Measurements from ENCODE around the gene SLC10A7. TPM values are rescaled to one million over a fixed set of nuclear protein-coding genes. Genes with fewer than 3 reads are reported as not detected.

Gene SLC10A7
- total RNA-seq, 1 experiment from 2014 or later: 37.1 TPM

GRCh38 chr4:146371812-146372211, 149.9 kb downstream of the SLC10A7 start:
- Histone ChIP-seq H3K36me3 (ENCODE audit: insufficient read depth, low read length, poor library complexity, severe bottlenecking) (no peaks in the 10 kb centered on the region), H3K27ac (ENCODE audit: low read depth, low read length, poor library complexity, severe bottlenecking) (no peak overlapping the region), H3K4me1 (ENCODE audit: insufficient read depth, low read length, poor library complexity, severe bottlenecking) (peaks cover 58% of the 10 kb centered on the region), H3K27me3 (replicated peaks; ENCODE audit: insufficient read depth, low read depth, low read length, poor library complexity) (no peaks in the 10 kb centered on the region), H3K9me3 (ENCODE audit: low read depth, low read length, poor library complexity, severe bottlenecking) (no peaks in the 10 kb centered on the region), H3K4me3 (ENCODE audit: low read depth, low read length, poor library complexity, severe bottlenecking) (no peak overlapping the region)
- BruUV-seq (replicated peaks): no TSS peak
- POLR2A ChIA-PET (ENCODE audit: low non-redundant PET): no interaction called here
- no peak for TF ChIP-seq EZH2 (IDR thresholded peaks at IDR 0.05; ENCODE audit: borderline replicate concordance, low read depth, low read length, poor library complexity, severe bottlenecking)
- TF ChIP-seq CTCF (conservative IDR thresholded peaks at IDR 0.05; ENCODE audit: low read depth, low read length): no peak
- intact Hi-C loops (cut with micrococcal nuclease; ENCODE audit: unreplicated experiment): no loop called here
- CTCF ChIA-PET: no interaction called here
- DNase-seq (ENCODE audit: low spot score): peak; percentile 71

- intact Hi-C loops (cut with micrococcal nuclease; ENCODE audit: unreplicated experiment): no loop called here
- peaks cover 2% of the 10 kb centered on the region for H3K9me3 ChIP-seq (ENCODE audit: low read depth, low read length, poor library complexity, severe bottlenecking)
- POLR2A ChIA-PET (ENCODE audit: low non-redundant PET): no interaction called here
- CTCF ChIA-PET: no interaction called here
- TF ChIP-seq EZH2 (IDR thresholded peaks at IDR 0.05; ENCODE audit: borderline replicate concordance, low read depth, low read length, poor library complexity, severe bottlenecking) (no peak), CTCF (conservative IDR thresholded peaks at IDR 0.05; ENCODE audit: low read depth, low read length) (no peak)
- H3K36me3 ChIP-seq (ENCODE audit: insufficient read depth, low read length, poor library complexity, severe bottlenecking): no peaks in the 10 kb centered on the region
- BruUV-seq (replicated peaks): no TSS peak
- H3K27ac ChIP-seq (ENCODE audit: low read depth, low read length, poor library complexity, severe bottlenecking): no peak overlapping the region
- H3K4me3 ChIP-seq (ENCODE audit: low read depth, low read length, poor library complexity, severe bottlenecking): no peak overlapping the region
- no peaks in the 10 kb centered on the region for H3K27me3 ChIP-seq (replicated peaks; ENCODE audit: insufficient read depth, low read depth, low read length, poor library complexity)
- peak; percentile 17 for DNase-seq (ENCODE audit: low spot score)
- peaks cover 60% of the 10 kb centered on the region for H3K4me1 ChIP-seq (ENCODE audit: insufficient read depth, low read length, poor library complexity, severe bottlenecking)
Observed at GRCh38 chr4:146370841-146371240, 150.9 kb downstream of the SLC10A7 start.

GRCh38 chr4:146369446-146369845, 152.3 kb downstream of the SLC10A7 start:
- no TSS peak for BruUV-seq (replicated peaks)

More at GRCh38 chr4:146369446-146369845, 152.3 kb downstream of the SLC10A7 start:
- no peak for DNase-seq (ENCODE audit: low spot score)
- ChIA-PET POLR2A (ENCODE audit: low non-redundant PET) (no interaction called here), CTCF (no interaction called here)
- Histone ChIP-seq H3K27ac (ENCODE audit: low read depth, low read length, poor library complexity, severe bottlenecking) (no peak overlapping the region), H3K4me1 (ENCODE audit: insufficient read depth, low read length, poor library complexity, severe bottlenecking) (peaks cover 60% of the 10 kb centered on the region), H3K27me3 (replicated peaks; ENCODE audit: insufficient read depth, low read depth, low read length, poor library complexity) (no peaks in the 10 kb centered on the region), H3K4me3 (ENCODE audit: low read depth, low read length, poor library complexity, severe bottlenecking) (no peak overlapping the region), H3K9me3 (ENCODE audit: low read depth, low read length, poor library complexity, severe bottlenecking) (peaks cover 8% of the 10 kb centered on the region), H3K36me3 (ENCODE audit: insufficient read depth, low read length, poor library complexity, severe bottlenecking) (no peaks in the 10 kb centered on the region)
- intact Hi-C loops (cut with micrococcal nuclease; ENCODE audit: unreplicated experiment): no loop called here
- no peak for TF ChIP-seq CTCF (conservative IDR thresholded peaks at IDR 0.05; ENCODE audit: low read depth, low read length)
- no peak for TF ChIP-seq EZH2 (IDR thresholded peaks at IDR 0.05; ENCODE audit: borderline replicate concordance, low read depth, low read length, poor library complexity, severe bottlenecking)
